Activated CD4-positive, alpha-beta T cell treated with anti-CD3 and anti-CD28 coated beads for 36 hours (primary cell): Measurements from ENCODE around the gene ZNF619. TPM values are rescaled to one million over a fixed set of nuclear protein-coding genes. Genes with fewer than 3 reads are reported as not detected.
A peak's percentile ranks its signal among the peaks of the same experiment; 100 is the strongest.

Source experiments
- ATAC-seq: fragments of 200-7000 bp; cut with Tn5 transposase; one replicate; pipeline ENCODE4 v1.10.0; 2021; ENCODE audit warnings: mild to moderate bottlenecking, moderate library complexity
- CTCF ChIA-PET: fragments of 350-600 bp; sonication (Branson Sonifier 250); formaldehyde crosslinking; loops from one replicate; lab custom pipeline; 2021; ENCODE audit warnings: antibody characterized with exemption; lab: Charles Lee
- POLR2A ChIA-PET: fragments of 350-600 bp; sonication (Branson Sonifier 250); formaldehyde crosslinking; loops from one replicate; lab custom pipeline; 2021; ENCODE audit warnings: antibody characterized with exemption, inconsistent platforms; lab: Charles Lee
- DNase-seq: peaks from one replicate; pipeline ENCODE4 v3.0.0-alpha.2; 2020
- H3K27ac Mint-ChIP-seq: one replicate; pipeline ENCODE4 v1.8.0; 2021; ENCODE audit warnings: mixed read lengths
- H3K27me3 Mint-ChIP-seq: one replicate; pipeline ENCODE4 v1.8.0; 2021; ENCODE audit warnings: mixed read lengths
- H3K36me3 Mint-ChIP-seq: one replicate; pipeline ENCODE4 v1.8.0; 2021; ENCODE audit warnings: low read depth, mixed read lengths
- H3K4me1 Mint-ChIP-seq: one replicate; pipeline ENCODE4 v1.8.0; 2021; ENCODE audit warnings: mixed read lengths
- H3K4me3 Mint-ChIP-seq: one replicate; pipeline ENCODE4 v1.8.0; 2021; ENCODE audit warnings: mild to moderate bottlenecking, moderate library complexity, mixed read lengths
- H3K9me3 Mint-ChIP-seq: one replicate; pipeline ENCODE4 v1.8.0; 2021; ENCODE audit warnings: low read depth, mixed read lengths
- intact Hi-C, 2 experiments: fragments of 100-400 bp; cut with DNase I in 1 of 2; cut with micrococcal nuclease in 1 of 2; formaldehyde crosslinking; loops; one replicate each; pipeline versions ENCODE4 v1.14.2 to v1.15.1; 2022 to 2024; cut with DNase I, micrococcal nuclease
- total RNA-seq, 2 experiments: library from RNA; stranded (reverse); gene quantifications; one replicate each; pipeline ENCODE4 v1.2.3, GENCODE V29; 2021

ZNF619 gene
- total RNA-seq, 2 experiments from 2014 or later, result 5.6 to 7.0 TPM

GRCh38 chr3:40465111-40465407 lies 11.9 kb upstream of the ZNF619 start:
- DNase-seq (no peak), ATAC-seq (no peak)
- CTCF ChIA-PET, result interaction anchor here (0.9 kb wide), 1 partner anchor 10 kb away, joined by 3 read pairs; no protein-coding TSS in a partner anchor
- Mint-ChIP-seq H3K36me3 (peaks cover 56% of the 10 kb centered on the region), H3K4me1 (peaks cover 28% of the 10 kb centered on the region), H3K4me3 (no peak overlapping the region), H3K27ac (peak overlapping the region; percentile 44), H3K27me3 (no peaks in the 10 kb centered on the region), H3K9me3 (no peaks in the 10 kb centered on the region)
- intact Hi-C loops, result no loop called here
- POLR2A ChIA-PET, result interaction anchor here (1.0 kb wide), 1 partner anchor 12 kb away, joined by 3 read pairs; the partner anchor contains the start of gene ZNF619

GRCh38 chr3:40465456-40465855 lies 11.5 kb upstream of the ZNF619 start:
- ATAC-seq, result no peak
- H3K4me3 Mint-ChIP-seq, result no peak overlapping the region
- intact Hi-C loops, result no loop called here
- CTCF ChIA-PET, result interaction anchor here (0.9 kb wide), 1 partner anchor 10 kb away, joined by 3 read pairs; no protein-coding TSS in a partner anchor
- H3K27me3 Mint-ChIP-seq, result no peaks in the 10 kb centered on the region
- H3K27ac Mint-ChIP-seq, result peak overlapping the region; percentile 44
- POLR2A ChIA-PET, result interaction anchor here (1.0 kb wide), 1 partner anchor 12 kb away, joined by 3 read pairs; the partner anchor contains the start of gene ZNF619
- DNase-seq, result no peak
- H3K4me1 Mint-ChIP-seq, result peaks cover 24% of the 10 kb centered on the region
- H3K36me3 Mint-ChIP-seq, result peaks cover 52% of the 10 kb centered on the region
- no peaks in the 10 kb centered on the region for H3K9me3 Mint-ChIP-seq

GRCh38 chr3:40468018-40468417 lies 8.9 kb upstream of the ZNF619 start:
- peaks cover 32% of the 10 kb centered on the region for H3K36me3 Mint-ChIP-seq
- H3K9me3 Mint-ChIP-seq, result no peaks in the 10 kb centered on the region
- intact Hi-C loops, result no loop called here
- no peaks in the 10 kb centered on the region for H3K27me3 Mint-ChIP-seq
- no peak for DNase-seq
- POLR2A ChIA-PET, result no interaction called here
- no peak overlapping the region for H3K27ac Mint-ChIP-seq
- no peak for ATAC-seq
- H3K4me1 Mint-ChIP-seq, result peaks cover 11% of the 10 kb centered on the region
- CTCF ChIA-PET, result no interaction called here
- H3K4me3 Mint-ChIP-seq, result no peak overlapping the region

- ChIA-PET POLR2A (no interaction called here), CTCF (interaction anchor here (1.5 to 1.6 kb wide), 2 partner anchors 144 to 279 kb away, joined by 3 to 5 read pairs; no protein-coding TSS in a partner anchor)
- Mint-ChIP-seq H3K36me3 (peaks cover 10% of the 10 kb centered on the region), H3K4me1 (no peaks in the 10 kb centered on the region), H3K4me3 (no peak overlapping the region), H3K27me3 (no peaks in the 10 kb centered on the region), H3K27ac (no peak overlapping the region), H3K9me3 (no peaks in the 10 kb centered on the region)
- ATAC-seq (no peak), DNase-seq (no peak)
- intact Hi-C loops, result no loop called here
Measured at GRCh38 chr3:40470701-40471100, 6.2 kb upstream of the ZNF619 start.

GRCh38 chr3:40477666-40478065 lies 744 bp downstream of the ZNF619 start:
- peaks cover 13% of the 10 kb centered on the region for H3K36me3 Mint-ChIP-seq
- POLR2A ChIA-PET, result interaction anchor here (0.8 to 1.4 kb wide), 4 partner anchors 12 to 48 kb away, joined by 3 to 4 read pairs (median 4); partner anchors contain the start of gene RPL14
- H3K4me3 Mint-ChIP-seq, result peak overlapping the region; percentile 80
- DNase-seq, result no peak
- intact Hi-C loops, result loop anchor here (1.0 to 5.0 kb wide), 5 partner anchors 20 to 47 kb away; partner anchors contain the start of genes ZNF621 (in 2 of the 2) and RPL14 (in 1 of the 2)
- peak overlapping the region; percentile 83 for H3K27ac Mint-ChIP-seq
- no peak for ATAC-seq
- H3K27me3 Mint-ChIP-seq, result no peaks in the 10 kb centered on the region
- CTCF ChIA-PET, result interaction anchor here (1.0 to 1.6 kb wide), 3 partner anchors 9 to 28 kb away, joined by 3 to 4 read pairs (median 4); partner anchors contain the start of gene ZNF620
- no peaks in the 10 kb centered on the region for H3K9me3 Mint-ChIP-seq
- peaks cover 20% of the 10 kb centered on the region for H3K4me1 Mint-ChIP-seq

GRCh38 chr3:40487172-40487571 lies 10.2 kb downstream of the ZNF619 start:
- ChIA-PET POLR2A (no interaction called here), CTCF (no interaction called here)
- ATAC-seq (no peak), DNase-seq (no peak)
- Mint-ChIP-seq H3K9me3 (peaks cover 20% of the 10 kb centered on the region), H3K27me3 (no peaks in the 10 kb centered on the region), H3K36me3 (peaks cover 41% of the 10 kb centered on the region), H3K4me1 (peaks cover 11% of the 10 kb centered on the region), H3K4me3 (no peak overlapping the region), H3K27ac (no peak overlapping the region)
- intact Hi-C loops, result no loop called here

GRCh38 chr3:40490916-40491315 lies 14.0 kb downstream of the ZNF619 start:
- Mint-ChIP-seq H3K27ac (no peak overlapping the region), H3K27me3 (no peaks in the 10 kb centered on the region), H3K9me3 (peaks cover 20% of the 10 kb centered on the region), H3K4me1 (no peaks in the 10 kb centered on the region), H3K4me3 (no peak overlapping the region), H3K36me3 (peaks cover 28% of the 10 kb centered on the region)
- ChIA-PET CTCF (interaction anchor here (0.5 to 0.8 kb wide), 3 partner anchors 9 to 155 kb away, joined by 3 read pairs; no protein-coding TSS in a partner anchor), POLR2A (no interaction called here)
- DNase-seq, result no peak
- intact Hi-C loops, result no loop called here
- ATAC-seq, result no peak

GRCh38 chr3:40494698-40495097 lies 17.8 kb downstream of the ZNF619 start:
- peaks cover 3% of the 10 kb centered on the region for H3K36me3 Mint-ChIP-seq
- H3K4me3 Mint-ChIP-seq, result no peak overlapping the region
- intact Hi-C loops, result no loop called here
- CTCF ChIA-PET, result interaction anchor here (2.5 kb wide), 1 partner anchor 13 kb away, joined by 12 read pairs; no protein-coding TSS in a partner anchor
- no peak overlapping the region for H3K27ac Mint-ChIP-seq
- ATAC-seq, result no peak
- H3K4me1 Mint-ChIP-seq, result no peaks in the 10 kb centered on the region
- H3K9me3 Mint-ChIP-seq, result no peaks in the 10 kb centered on the region
- POLR2A ChIA-PET, result no interaction called here
- no peak for DNase-seq
- H3K27me3 Mint-ChIP-seq, result no peaks in the 10 kb centered on the region

- no peaks in the 10 kb centered on the region for H3K27me3 Mint-ChIP-seq
- no peak overlapping the region for H3K27ac Mint-ChIP-seq
- no peaks in the 10 kb centered on the region for H3K36me3 Mint-ChIP-seq
- ATAC-seq (no peak), DNase-seq (no peak)
- intact Hi-C loops, result no loop called here
- H3K4me3 Mint-ChIP-seq, result no peak overlapping the region
- no peaks in the 10 kb centered on the region for H3K4me1 Mint-ChIP-seq
- POLR2A ChIA-PET, result no interaction called here
- H3K9me3 Mint-ChIP-seq, result no peaks in the 10 kb centered on the region
- CTCF ChIA-PET, result no interaction called here
Measured at GRCh38 chr3:40497288-40497687, 20.4 kb downstream of the ZNF619 start.

- ChIA-PET POLR2A (interaction anchor here (0.6 kb wide), 1 partner anchor 42 kb away, joined by 3 read pairs; no protein-coding TSS in a partner anchor), CTCF (no interaction called here)
- Mint-ChIP-seq H3K4me3 (no peak overlapping the region), H3K4me1 (peaks cover 11% of the 10 kb centered on the region), H3K36me3 (no peaks in the 10 kb centered on the region), H3K27ac (no peak overlapping the region), H3K27me3 (no peaks in the 10 kb centered on the region), H3K9me3 (no peaks in the 10 kb centered on the region)
- DNase-seq (no peak), ATAC-seq (no peak)
- intact Hi-C loops, result no loop called here
Measured at GRCh38 chr3:40499952-40500351, 23.0 kb downstream of the ZNF619 start.

- no peak for ATAC-seq
- no peaks in the 10 kb centered on the region for H3K9me3 Mint-ChIP-seq
- intact Hi-C loops, result no loop called here
- no peak overlapping the region for H3K4me3 Mint-ChIP-seq
- H3K27ac Mint-ChIP-seq, result no peak overlapping the region
- ChIA-PET CTCF (no interaction called here), POLR2A (no interaction called here)
- no peaks in the 10 kb centered on the region for H3K27me3 Mint-ChIP-seq
- H3K36me3 Mint-ChIP-seq, result peaks cover 3% of the 10 kb centered on the region
- DNase-seq, result no peak
- H3K4me1 Mint-ChIP-seq, result peaks cover 27% of the 10 kb centered on the region
Measured at GRCh38 chr3:40502034-40502433, 25.1 kb downstream of the ZNF619 start.
